ENCODE measurements around the gene TMOD1. TPM values are rescaled to one million over a fixed set of nuclear protein-coding genes. Genes with fewer than 3 reads are reported as not detected.

The TMOD1 gene
- total and polyA plus RNA-seq, 10 of the 15 experiments (the other 5 are each of a cell fraction or from before 2014, with no cell fraction given): 4.0 to 44.1 (median 15.4) TPM

- 100% methylated on average over 1 of the region's 1 CpG for WGBS (ENCODE audit: insufficient coverage, insufficient replicate concordance, low lambda C conversion rate, missing lambda C conversion rate)
- Histone ChIP-seq H4K20me1 (ENCODE audit: control insufficient read depth, insufficient read depth) (no peaks in the 10 kb centered on the region), H3K9ac (ENCODE audit: control insufficient read depth, insufficient read depth, low read length) (no peak overlapping the region), H3K4me2 (ENCODE audit: control insufficient read depth, insufficient read depth) (no peak overlapping the region), H3K36me3 (ENCODE audit: control insufficient read depth in 2 of 2, insufficient read depth in 2 of 2, low read length in 1 of 2) (peaks cover 1 to 6% of the 10 kb centered on the region in 2 experiments; a peak in 3 of 4 replicates), H3K4me1 (ENCODE audit: control insufficient read depth, insufficient read depth, low read length) (no peaks in the 10 kb centered on the region), H3K4me3 (no peak overlapping the region), H3K27me3 (replicated peaks in 1 of 2; ENCODE audit: control insufficient read depth in 2 of 2, insufficient read depth in 2 of 2, low read length in 1 of 2) (no peaks in the 10 kb centered on the region), H3K27ac (ENCODE audit: control insufficient read depth, insufficient read depth) (no peak overlapping the region), H3K79me2 (ENCODE audit: control insufficient read depth, insufficient read depth, low read length) (no peaks in the 10 kb centered on the region), H3K9me3 (replicated peaks; ENCODE audit: control insufficient read depth, insufficient read depth, low read length) (no peaks in the 10 kb centered on the region; the same call in 2 of the 3 replicates), H2AFZ (ENCODE audit: control insufficient read depth, low read depth, low read length) (no peak overlapping the region)
- in situ Hi-C loops (cut with MboI): no loop called here
- intact Hi-C loops (cut with micrococcal nuclease; ENCODE audit: unreplicated experiment): no loop called here
- SMC1A ChIA-PET (ENCODE audit: uncharacterized antibody, unreplicated experiment): interaction anchor here (1.1 to 5.3 kb wide), 6 partner anchors 10 to 115 kb away, joined by 3 to 51 read pairs (median 9); no protein-coding TSS in a partner anchor
- POLR2A ChIA-PET: interaction anchor here (1.0 kb wide), 1 partner anchor 44 kb away, joined by 3 read pairs; no protein-coding TSS in a partner anchor
- no TSS peak for BruUV-seq (replicated peaks)
- CTCF ChIA-PET: interaction anchor here (1.1 to 6.0 kb wide), 6 partner anchors 13 to 132 kb away, joined by 3 to 90 read pairs (median 17); partner anchors contain the start of genes TDRD7 and TMOD1
- FAIRE-seq (no peak), DNase-seq (ENCODE audit: low read depth, low spot score) (no peak), ATAC-seq (no peak)
- TF ChIP-seq KLF5 (IDR thresholded peaks at IDR 0.05; ENCODE audit: partially characterized antibody) (no peak), FOXM1 (IDR thresholded peaks at IDR 0.05; ENCODE audit: low read depth, low read length) (no peak), NFYA (IDR thresholded peaks at IDR 0.05; ENCODE audit: borderline replicate concordance, low read depth, low read length) (no peak), YBX1 (IDR thresholded peaks at IDR 0.05) (no peak), NR2C2 (IDR thresholded peaks at IDR 0.05; ENCODE audit: borderline replicate concordance, control insufficient read depth, insufficient read length, low read depth) (no peak), MYC (IDR thresholded peaks at IDR 0.05; ENCODE audit: insufficient read depth, insufficient read length, insufficient replicate concordance, low read length, severe bottlenecking) (no peak), IKZF1 (conservative IDR thresholded peaks at IDR 0.05) (no peak), POLR2A (IDR thresholded peaks at IDR 0.05; ENCODE audit: low read depth, low read length) (no peak), BCL11A (IDR thresholded peaks at IDR 0.05; ENCODE audit: low read depth, low read length) (no peak), ZNF274 (IDR thresholded peaks at IDR 0.05; ENCODE audit: insufficient read depth, insufficient read length) (no peak), SPI1 (IDR thresholded peaks at IDR 0.05; ENCODE audit: borderline replicate concordance, insufficient read depth, low read depth, low read length) (no peak), NRF1 (conservative IDR thresholded peaks at IDR 0.05; ENCODE audit: low read depth, low read length) (no peak), ATF7 (IDR thresholded peaks at IDR 0.05; ENCODE audit: low read depth) (no peak), MAX (IDR thresholded peaks at IDR 0.05; ENCODE audit: low read depth, low read length) (no peak), ZSCAN29 (IDR thresholded peaks at IDR 0.05) (no peak)
- TF ChIP-seq, protein P1, sequence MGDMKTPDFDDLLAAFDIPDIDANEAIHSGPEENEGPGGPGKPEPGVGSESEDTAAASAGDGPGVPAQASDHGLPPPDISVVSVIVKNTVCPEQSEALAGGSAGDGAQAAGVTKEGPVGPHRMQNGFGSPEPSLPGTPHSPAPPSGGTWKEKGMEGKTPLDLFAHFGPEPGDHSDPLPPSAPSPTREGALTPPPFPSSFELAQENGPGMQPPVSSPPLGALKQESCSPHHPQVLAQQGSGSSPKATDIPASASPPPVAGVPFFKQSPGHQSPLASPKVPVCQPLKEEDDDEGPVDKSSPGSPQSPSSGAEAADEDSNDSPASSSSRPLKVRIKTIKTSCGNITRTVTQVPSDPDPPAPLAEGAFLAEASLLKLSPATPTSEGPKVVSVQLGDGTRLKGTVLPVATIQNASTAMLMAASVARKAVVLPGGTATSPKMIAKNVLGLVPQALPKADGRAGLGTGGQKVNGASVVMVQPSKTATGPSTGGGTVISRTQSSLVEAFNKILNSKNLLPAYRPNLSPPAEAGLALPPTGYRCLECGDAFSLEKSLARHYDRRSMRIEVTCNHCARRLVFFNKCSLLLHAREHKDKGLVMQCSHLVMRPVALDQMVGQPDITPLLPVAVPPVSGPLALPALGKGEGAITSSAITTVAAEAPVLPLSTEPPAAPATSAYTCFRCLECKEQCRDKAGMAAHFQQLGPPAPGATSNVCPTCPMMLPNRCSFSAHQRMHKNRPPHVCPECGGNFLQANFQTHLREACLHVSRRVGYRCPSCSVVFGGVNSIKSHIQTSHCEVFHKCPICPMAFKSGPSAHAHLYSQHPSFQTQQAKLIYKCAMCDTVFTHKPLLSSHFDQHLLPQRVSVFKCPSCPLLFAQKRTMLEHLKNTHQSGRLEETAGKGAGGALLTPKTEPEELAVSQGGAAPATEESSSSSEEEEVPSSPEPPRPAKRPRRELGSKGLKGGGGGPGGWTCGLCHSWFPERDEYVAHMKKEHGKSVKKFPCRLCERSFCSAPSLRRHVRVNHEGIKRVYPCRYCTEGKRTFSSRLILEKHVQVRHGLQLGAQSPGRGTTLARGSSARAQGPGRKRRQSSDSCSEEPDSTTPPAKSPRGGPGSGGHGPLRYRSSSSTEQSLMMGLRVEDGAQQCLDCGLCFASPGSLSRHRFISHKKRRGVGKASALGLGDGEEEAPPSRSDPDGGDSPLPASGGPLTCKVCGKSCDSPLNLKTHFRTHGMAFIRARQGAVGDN (IDR thresholded peaks at IDR 0.05): no peak
- TF ChIP-seq, protein P2, sequence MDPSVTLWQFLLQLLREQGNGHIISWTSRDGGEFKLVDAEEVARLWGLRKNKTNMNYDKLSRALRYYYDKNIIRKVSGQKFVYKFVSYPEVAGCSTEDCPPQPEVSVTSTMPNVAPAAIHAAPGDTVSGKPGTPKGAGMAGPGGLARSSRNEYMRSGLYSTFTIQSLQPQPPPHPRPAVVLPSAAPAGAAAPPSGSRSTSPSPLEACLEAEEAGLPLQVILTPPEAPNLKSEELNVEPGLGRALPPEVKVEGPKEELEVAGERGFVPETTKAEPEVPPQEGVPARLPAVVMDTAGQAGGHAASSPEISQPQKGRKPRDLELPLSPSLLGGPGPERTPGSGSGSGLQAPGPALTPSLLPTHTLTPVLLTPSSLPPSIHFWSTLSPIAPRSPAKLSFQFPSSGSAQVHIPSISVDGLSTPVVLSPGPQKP (IDR thresholded peaks at IDR 0.05; ENCODE audit: low read depth, low read length): no peak
- TF ChIP-seq, protein P3, sequence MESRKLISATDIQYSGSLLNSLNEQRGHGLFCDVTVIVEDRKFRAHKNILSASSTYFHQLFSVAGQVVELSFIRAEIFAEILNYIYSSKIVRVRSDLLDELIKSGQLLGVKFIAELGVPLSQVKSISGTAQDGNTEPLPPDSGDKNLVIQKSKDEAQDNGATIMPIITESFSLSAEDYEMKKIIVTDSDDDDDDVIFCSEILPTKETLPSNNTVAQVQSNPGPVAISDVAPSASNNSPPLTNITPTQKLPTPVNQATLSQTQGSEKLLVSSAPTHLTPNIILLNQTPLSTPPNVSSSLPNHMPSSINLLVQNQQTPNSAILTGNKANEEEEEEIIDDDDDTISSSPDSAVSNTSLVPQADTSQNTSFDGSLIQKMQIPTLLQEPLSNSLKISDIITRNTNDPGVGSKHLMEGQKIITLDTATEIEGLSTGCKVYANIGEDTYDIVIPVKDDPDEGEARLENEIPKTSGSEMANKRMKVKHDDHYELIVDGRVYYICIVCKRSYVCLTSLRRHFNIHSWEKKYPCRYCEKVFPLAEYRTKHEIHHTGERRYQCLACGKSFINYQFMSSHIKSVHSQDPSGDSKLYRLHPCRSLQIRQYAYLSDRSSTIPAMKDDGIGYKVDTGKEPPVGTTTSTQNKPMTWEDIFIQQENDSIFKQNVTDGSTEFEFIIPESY (IDR thresholded peaks at IDR 0.05): no peak
- RAD21 ChIA-PET (ENCODE audit: unreplicated experiment): interaction anchor here (0.6 to 1.1 kb wide), 3 partner anchors 15 to 225 kb away, joined by 3 to 5 read pairs (median 4); no protein-coding TSS in a partner anchor
These were observed 17.3 kb upstream of the TMOD1 start for GRCh38 chr9:97484134-97484533.
